Osteocyte (in vitro differentiated cells): ENCODE data around the gene KLHDC4. TPM values are rescaled to one million over a fixed set of nuclear protein-coding genes. Genes with fewer than 3 reads are reported as not detected.
"Not testable (repeated sequence)": the region's sequence is repeated elsewhere in the genome, so short reads cannot be mapped to it uniquely, and the experiment has no call there.

Source experiments
- DNase-seq: peaks from one replicate; pipeline ENCODE4 v3.0.0; 2021; ENCODE audit warnings: mixed read lengths; ENCODE audit not compliant: unreplicated experiment; ENCODE audit errors: extremely low spot score
- H3K27ac Mint-ChIP-seq: one replicate; pipeline ENCODE4 v1.8.0; 2021; ENCODE audit warnings: mild to moderate bottlenecking, mixed read lengths; ENCODE audit not compliant: unreplicated experiment
- H3K27me3 Mint-ChIP-seq: one replicate; pipeline ENCODE4 v1.8.0; 2021; ENCODE audit warnings: mixed read lengths; ENCODE audit not compliant: unreplicated experiment
- H3K36me3 Mint-ChIP-seq: one replicate; pipeline ENCODE4 v1.8.0; 2021; ENCODE audit warnings: mixed read lengths; ENCODE audit not compliant: unreplicated experiment
- H3K4me1 Mint-ChIP-seq: one replicate; pipeline ENCODE4 v1.8.0; 2021; ENCODE audit warnings: mixed read lengths; ENCODE audit not compliant: unreplicated experiment
- H3K4me3 Mint-ChIP-seq: one replicate; pipeline ENCODE4 v1.8.0; 2021; ENCODE audit warnings: mild to moderate bottlenecking, moderate library complexity, mixed read lengths; ENCODE audit not compliant: unreplicated experiment
- H3K9me3 Mint-ChIP-seq: one replicate; pipeline ENCODE4 v1.8.0; 2021; ENCODE audit warnings: mixed read lengths; ENCODE audit not compliant: unreplicated experiment
- CTCF ChIP-seq: fragments of 200-600 bp; sonication (generic); IDR thresholded peaks from 2 replicates; pipeline ENCODE4 v1.5.0; 2021; ENCODE audit warnings: antibody characterized with exemption, mild to moderate bottlenecking, moderate library complexity
- long read RNA-seq: library from polyadenylated mRNA; unstranded; transcript quantifications from one replicate; pipeline ENCODE4 v2.0.0, GENCODE V29; 2021
- total RNA-seq: library from RNA; stranded (reverse); gene quantifications from 2 replicates; pipeline ENCODE4 v1.2.1, GENCODE V29; 2021

Gene KLHDC4
- total RNA-seq = 31.0 and 33.2 TPM in 2 replicates
- long read RNA-seq, full-length matches to known transcripts = 45 of 83 reads
- long read RNA-seq, partial matches to known transcripts = 4 of 83 reads
- long read RNA-seq, other reads (novel, unspliced or antisense) = 34 of 83 reads

GRCh38 chr16:87765776-87766484 is at the start of gene KLHDC4:
TSS of gene KLHDC4 (minus strand) at chr16:87765986. CDS start at chr16:87765890, 96 bp downstream.
- H3K36me3 Mint-ChIP-seq = peaks cover 8% of the 10 kb centered on the region
- no peak for TF ChIP-seq CTCF

GRCh38 chr16:87815567-87815966 is 49.8 kb upstream of the KLHDC4 start:
- no peak for TF ChIP-seq CTCF
- Mint-ChIP-seq H3K4me1 (no peaks in the 10 kb centered on the region), H3K4me3 (no peak overlapping the region), H3K9me3 (peaks cover 5% of the 10 kb centered on the region), H3K36me3 (peaks cover 1% of the 10 kb centered on the region), H3K27me3 (peaks cover 2% of the 10 kb centered on the region), H3K27ac (no peak overlapping the region)
- DNase-seq = no peak

More at GRCh38 chr16:87765776-87766484, at the start of gene KLHDC4:
- DNase-seq = peak; percentile 95
- Mint-ChIP-seq H3K4me3 (peak within 1 kb of the TSS; percentile 98), H3K27me3 (no peaks in the 10 kb centered on the region), H3K9me3 (no peaks in the 10 kb centered on the region), H3K4me1 (peaks cover 19% of the 10 kb centered on the region), H3K27ac (peak within 1 kb of the TSS; percentile 98)

GRCh38 chr16:87812200-87812656 is 46.4 kb upstream of the KLHDC4 start:
- peaks cover 2% of the 10 kb centered on the region for H3K27me3 Mint-ChIP-seq
- no peak for TF ChIP-seq CTCF
- H3K4me1 Mint-ChIP-seq = peaks cover 4% of the 10 kb centered on the region
- no peaks in the 10 kb centered on the region for H3K9me3 Mint-ChIP-seq
- no peak for DNase-seq
- no peak overlapping the region for H3K27ac Mint-ChIP-seq
- no peak overlapping the region for H3K4me3 Mint-ChIP-seq
- H3K36me3 Mint-ChIP-seq = peaks cover 1% of the 10 kb centered on the region

GRCh38 chr16:87811454-87811853 is 45.7 kb upstream of the KLHDC4 start:
- not testable (repeated sequence) for H3K27me3 Mint-ChIP-seq, H3K4me3 Mint-ChIP-seq, H3K36me3 Mint-ChIP-seq, H3K27ac Mint-ChIP-seq, H3K9me3 Mint-ChIP-seq, DNase-seq
- peaks cover 11% of the 10 kb centered on the region for H3K4me1 Mint-ChIP-seq

- Mint-ChIP-seq H3K27ac (no peak overlapping the region), H3K36me3 (peaks cover 1% of the 10 kb centered on the region), H3K4me1 (peaks cover 22% of the 10 kb centered on the region), H3K27me3 (peaks cover 2% of the 10 kb centered on the region), H3K9me3 (no peaks in the 10 kb centered on the region), H3K4me3 (no peak overlapping the region)
- DNase-seq = no peak
- no peak for TF ChIP-seq CTCF
These were observed 43.5 kb upstream of the KLHDC4 start for GRCh38 chr16:87809150-87809902.
